Right cardiac atrium (tissue), 5 donors: ENCODE measurements around the gene PPP2R3B. TPM values are rescaled to one million over a fixed set of nuclear protein-coding genes. Genes with fewer than 3 reads are reported as not detected.

Experiments used
- ATAC-seq, 2 donors: fragments of 200-7000 bp; cut with Tn5 transposase; one replicate each; pipeline versions ENCODE4 v1.8.0 to v1.9.1; 2020; ENCODE audit warnings: moderate library complexity in 2 of 2, mild to moderate bottlenecking in 1 of 2
- DNase-seq, 3 donors: peaks; one replicate each; pipeline ENCODE4 v3.0.0-alpha.2; 2020
- H3K27ac ChIP-seq: one replicate; pipeline ENCODE4 v1.5.1; 2013; ENCODE audit warnings: mild to moderate bottlenecking, low read length, control low read depth, moderate library complexity
- H3K27me3 ChIP-seq: one replicate; pipeline ENCODE4 v1.6.1; 2013; ENCODE audit not compliant: control insufficient read depth, insufficient read depth
- H3K4me1 ChIP-seq: one replicate; pipeline ENCODE4 v1.6.1; 2013; ENCODE audit warnings: low read length; ENCODE audit not compliant: control insufficient read depth, insufficient read depth
- H3K4me3 ChIP-seq: one replicate; pipeline ENCODE4 v1.5.1; 2013; ENCODE audit warnings: low read length, control low read depth
- H3K9me3 ChIP-seq: one replicate; pipeline ENCODE4 v1.6.1; 2013; ENCODE audit warnings: low read length; ENCODE audit not compliant: control insufficient read depth
- WGBS: extraction: QIAGEN DNeasy Blood & Tissue Kit; methylation state at CpG from one replicate; pipeline ENCODE4 v1.1.7; 2013; 5-methylcytosine and 5-hydroxymethylcytosine counted together
- intact Hi-C, 4 donors: fragments of 100-400 bp; cut with DNase I; formaldehyde crosslinking; loops; one replicate each; pipeline versions ENCODE4 v1.11.0 to v1.14.0; 2022 to 2023
- polyA plus RNA-seq: library from polyadenylated mRNA; stranded (reverse); fragments of 200-250 nt; gene quantifications from one replicate; pipeline ENCODE4 v1.2.3, GENCODE V29; 2013
- total RNA-seq, 4 donors: library from RNA; stranded (reverse); fragmentation: NEBNext Ultra II Directional; extraction: Animal tissue kit (Norgen Biotek cat#: 25700); gene quantifications; one replicate each; pipeline ENCODE4 v1.2.1, GENCODE V29; 2021
- donor health status: healthy with polysubstance abuse.
- donor health status: DM: no; HTN: yes; CAD: no.
- donor health status: DM: no; HTN: no; CAD: no.
- donor health status: DM: no; HTN: yes; CAD: no; lungs with severe emphysema.
- donor health status: DM: yes; HTN: yes; CAD: no.

Gene PPP2R3B
- total and polyA plus RNA-seq, 5 donors = 101 to 163 (median 141) TPM

DNA sequence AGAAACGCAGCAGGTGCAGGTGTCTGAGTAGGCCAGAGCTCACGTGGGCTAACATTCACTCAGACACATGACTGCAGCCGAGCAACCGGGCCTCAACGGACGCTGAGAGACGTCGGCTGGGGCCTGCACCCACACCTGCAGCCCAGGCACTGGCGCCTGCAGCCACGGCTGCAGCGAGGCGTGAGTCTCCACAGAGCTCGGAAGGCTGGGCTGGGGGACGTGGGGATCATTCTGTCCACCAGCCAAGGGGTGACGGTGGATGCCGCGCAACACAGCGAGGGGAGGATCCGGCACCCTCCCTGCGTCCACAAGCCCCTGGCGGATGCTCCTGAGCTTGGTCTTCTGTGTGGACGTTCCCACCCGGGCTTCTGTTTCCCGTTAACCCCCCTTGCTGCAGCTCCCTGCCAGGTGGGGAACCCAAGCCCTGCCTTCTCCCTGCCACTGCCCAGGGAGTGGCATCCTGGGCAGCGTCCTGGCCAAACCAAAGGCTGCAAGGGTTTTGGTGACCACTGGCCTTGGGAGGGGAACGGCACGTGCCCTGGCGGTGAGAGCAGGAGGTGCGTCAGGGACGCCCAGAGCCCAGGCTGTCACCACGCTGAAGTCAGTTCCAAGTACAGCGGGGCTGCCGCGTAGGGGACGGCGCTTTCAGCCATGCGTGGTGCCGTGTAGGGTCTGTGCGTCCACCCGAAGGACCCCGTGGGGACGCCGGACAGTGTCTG is 16.3 kb downstream of the PPP2R3B start:
- DNase-seq = peak; percentile 48 to 77 (median 72)
- no peaks in the 10 kb centered on the region for H3K4me1 ChIP-seq
- ATAC-seq = peak; percentile 54 to 66
- H3K27ac ChIP-seq = peak overlapping the region; percentile 48
- H3K9me3 ChIP-seq = no peaks in the 10 kb centered on the region
- intact Hi-C loops = no loop called here
- H3K4me3 ChIP-seq = no peak overlapping the region
- H3K27me3 ChIP-seq = no peaks in the 10 kb centered on the region
- 79% methylated on average over 43 of the region's 43 CpGs for WGBS

GRCh38 chrX:369563-370101 is 17.1 kb downstream of the PPP2R3B start:
- DNase-seq = peak in 2 of 3 donors; percentile 45 to 51
- H3K27ac ChIP-seq = peak overlapping the region; percentile 48
- H3K4me3 ChIP-seq = no peak overlapping the region
- no peaks in the 10 kb centered on the region for H3K9me3 ChIP-seq
- 76% methylated on average over 34 of the region's 34 CpGs for WGBS
- H3K4me1 ChIP-seq = no peaks in the 10 kb centered on the region
- peak; percentile 1 to 3 for ATAC-seq
- intact Hi-C loops = no loop called here
- H3K27me3 ChIP-seq = no peaks in the 10 kb centered on the region

DNA sequence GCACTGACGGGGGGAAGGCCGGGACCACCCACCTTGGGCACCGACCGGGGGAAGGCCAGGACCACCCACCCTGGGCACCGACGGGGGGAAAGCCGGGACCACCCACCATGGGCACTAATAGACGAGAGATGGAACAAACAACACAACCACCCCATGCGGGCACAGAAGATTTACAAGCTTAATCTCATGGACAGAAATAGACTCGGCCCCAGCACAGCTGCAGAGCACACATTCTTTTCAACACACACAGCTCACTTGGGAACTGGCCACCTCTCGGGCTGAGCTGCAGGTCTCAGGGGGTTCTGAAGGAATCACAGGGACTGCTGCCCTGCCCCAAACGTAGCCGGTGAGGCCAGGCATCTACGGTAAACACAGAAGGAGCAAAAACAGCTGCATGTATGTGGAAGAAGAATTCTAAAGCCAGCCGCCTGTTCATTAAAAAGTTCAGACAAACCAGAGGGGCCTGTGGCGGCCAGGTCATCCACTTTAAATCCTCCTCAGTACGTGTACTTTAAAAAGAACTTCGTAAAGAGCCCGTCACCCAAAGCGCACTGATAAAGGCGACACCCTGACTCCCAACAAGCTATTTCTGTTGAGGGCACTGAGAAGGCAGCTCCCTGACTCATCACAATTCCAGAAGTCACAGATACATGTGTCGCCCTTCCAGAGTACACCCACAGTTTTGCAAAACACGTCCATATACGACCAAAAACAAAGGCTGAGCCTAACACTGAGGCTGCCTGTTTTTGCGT is 17.7 kb downstream of the PPP2R3B start:
- Histone ChIP-seq H3K4me3 (no peak overlapping the region), H3K27ac (peak overlapping the region; percentile 94), H3K27me3 (no peaks in the 10 kb centered on the region), H3K4me1 (no peaks in the 10 kb centered on the region), H3K9me3 (no peaks in the 10 kb centered on the region)
- DNase-seq = peak in 2 of 3 donors; percentile 65 to 68
- intact Hi-C loops = no loop called here
- 63% methylated on average over 25 of the region's 25 CpGs for WGBS
- peak; percentile 66 to 74 for ATAC-seq

DNA sequence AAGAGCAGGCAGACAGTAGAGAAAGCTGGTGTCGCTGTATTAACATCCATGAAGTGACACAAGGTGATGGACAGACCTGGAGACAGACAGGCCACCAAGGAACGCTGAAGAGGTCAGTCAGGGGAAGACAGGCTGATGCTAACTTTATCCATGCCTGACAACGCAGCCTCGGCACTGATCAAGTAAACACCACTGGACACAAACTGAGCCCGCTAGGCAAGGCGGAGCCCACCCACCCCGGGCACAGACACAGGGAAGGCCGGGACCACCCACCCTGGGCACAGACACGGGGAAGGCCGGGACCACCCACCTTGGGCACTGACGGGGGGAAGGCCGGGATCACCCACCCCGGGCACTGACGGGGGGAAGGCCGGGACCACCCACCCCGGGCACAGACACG is 18.8 kb downstream of the PPP2R3B start:
- Histone ChIP-seq H3K27me3 (no peaks in the 10 kb centered on the region), H3K4me1 (no peaks in the 10 kb centered on the region), H3K27ac (peak overlapping the region; percentile 94), H3K4me3 (no peak overlapping the region), H3K9me3 (no peaks in the 10 kb centered on the region)
- ATAC-seq = no peak
- 84% methylated on average over 17 of the region's 17 CpGs for WGBS
- intact Hi-C loops = no loop called here
- DNase-seq = peak in 2 of 3 donors; percentile 44 to 60

- Histone ChIP-seq H3K4me1 (no peaks in the 10 kb centered on the region), H3K9me3 (no peaks in the 10 kb centered on the region), H3K27ac (peak overlapping the region; percentile 94), H3K4me3 (no peak overlapping the region), H3K27me3 (no peaks in the 10 kb centered on the region)
- 87% methylated on average over 16 of the region's 16 CpGs for WGBS
- no peak for ATAC-seq
- peak in 2 of 3 donors; percentile 35 to 39 for DNase-seq
- intact Hi-C loops = no loop called here
Measured at GRCh38 chrX:367349-367748, 19.4 kb downstream of the PPP2R3B start.

DNA sequence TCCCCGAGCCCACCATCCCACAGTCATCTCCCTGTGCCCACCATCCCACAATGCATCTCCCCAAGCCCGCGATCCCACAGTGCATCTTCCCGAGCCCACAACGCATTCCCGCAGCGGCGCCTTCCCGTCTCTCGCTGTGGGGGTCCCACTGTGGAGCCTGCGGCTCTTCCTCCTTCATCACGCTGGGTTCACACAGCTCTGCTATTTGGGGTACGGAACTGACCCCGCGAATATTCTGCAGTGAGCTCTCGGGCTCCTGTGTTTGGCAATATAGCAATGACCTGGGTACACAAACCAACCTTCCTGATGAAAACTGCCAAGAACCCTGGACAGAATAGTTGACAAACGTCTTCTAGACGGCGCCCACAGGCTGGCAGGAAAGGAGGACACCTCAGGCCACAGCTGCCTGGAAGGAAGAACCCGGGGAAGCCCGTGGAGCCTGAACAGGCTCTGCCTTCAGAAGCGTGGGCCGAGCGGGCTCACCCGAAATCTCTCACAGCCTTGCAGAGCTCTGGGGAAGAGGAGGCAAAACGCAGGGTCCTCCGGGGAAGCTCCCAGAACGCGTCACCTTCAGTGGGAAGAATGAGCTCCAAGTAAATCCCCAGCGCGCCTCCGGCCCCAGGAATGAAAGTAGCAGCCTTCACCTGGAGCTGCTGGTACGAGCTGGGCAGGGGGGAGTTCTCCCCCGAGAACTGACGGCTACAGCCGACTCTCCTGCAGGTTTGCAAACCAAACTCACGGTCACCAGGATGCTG is 22.9 kb downstream of the PPP2R3B start:
- ATAC-seq (no peak), DNase-seq (peak in 1 of 3 donors; percentile 32)
- Histone ChIP-seq H3K9me3 (no peaks in the 10 kb centered on the region), H3K27ac (no peak overlapping the region), H3K4me3 (no peak overlapping the region), H3K4me1 (no peaks in the 10 kb centered on the region), H3K27me3 (no peaks in the 10 kb centered on the region)
- 95% methylated on average over 37 of the region's 37 CpGs for WGBS
- intact Hi-C loops = no loop called here

- Histone ChIP-seq H3K9me3 (no peaks in the 10 kb centered on the region), H3K27ac (no peak overlapping the region), H3K27me3 (no peaks in the 10 kb centered on the region), H3K4me3 (no peak overlapping the region), H3K4me1 (no peaks in the 10 kb centered on the region)
- ATAC-seq (peak in 1 of 2 donors; percentile 19), DNase-seq (peak in 1 of 3 donors; percentile 24)
- intact Hi-C loops = no loop called here
- WGBS = 81% methylated on average over 38 of the region's 38 CpGs
Measured at GRCh38 chrX:362937-363620, 23.6 kb downstream of the PPP2R3B start.

DNA sequence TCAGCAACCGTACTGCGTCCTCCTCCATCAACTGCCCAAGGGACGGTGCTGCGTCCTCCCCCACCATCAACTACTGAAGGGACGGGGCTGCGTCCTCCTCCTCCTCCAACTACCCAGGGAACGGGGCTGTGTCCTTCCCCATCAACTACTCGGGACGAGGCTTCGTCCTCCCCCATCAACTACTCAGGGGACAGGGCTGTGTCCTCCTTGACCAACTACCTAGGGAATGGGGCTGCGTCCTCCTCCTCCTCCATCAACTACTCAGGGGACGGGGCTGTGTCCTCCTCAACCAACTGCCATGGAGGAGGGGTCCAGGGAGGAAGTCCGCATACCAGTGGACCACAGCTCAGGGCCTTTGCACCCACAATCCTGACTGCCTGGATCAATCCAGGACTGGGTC is 24.4 kb downstream of the PPP2R3B start:
- intact Hi-C loops = no loop called here
- Histone ChIP-seq H3K4me3 (no peak overlapping the region), H3K9me3 (no peaks in the 10 kb centered on the region), H3K4me1 (no peaks in the 10 kb centered on the region), H3K27me3 (no peaks in the 10 kb centered on the region), H3K27ac (no peak overlapping the region)
- 92% methylated on average over 13 of the region's 13 CpGs for WGBS
- ATAC-seq (peak in 1 of 2 donors; percentile 25), DNase-seq (peak in 1 of 3 donors; percentile 28)

DNA sequence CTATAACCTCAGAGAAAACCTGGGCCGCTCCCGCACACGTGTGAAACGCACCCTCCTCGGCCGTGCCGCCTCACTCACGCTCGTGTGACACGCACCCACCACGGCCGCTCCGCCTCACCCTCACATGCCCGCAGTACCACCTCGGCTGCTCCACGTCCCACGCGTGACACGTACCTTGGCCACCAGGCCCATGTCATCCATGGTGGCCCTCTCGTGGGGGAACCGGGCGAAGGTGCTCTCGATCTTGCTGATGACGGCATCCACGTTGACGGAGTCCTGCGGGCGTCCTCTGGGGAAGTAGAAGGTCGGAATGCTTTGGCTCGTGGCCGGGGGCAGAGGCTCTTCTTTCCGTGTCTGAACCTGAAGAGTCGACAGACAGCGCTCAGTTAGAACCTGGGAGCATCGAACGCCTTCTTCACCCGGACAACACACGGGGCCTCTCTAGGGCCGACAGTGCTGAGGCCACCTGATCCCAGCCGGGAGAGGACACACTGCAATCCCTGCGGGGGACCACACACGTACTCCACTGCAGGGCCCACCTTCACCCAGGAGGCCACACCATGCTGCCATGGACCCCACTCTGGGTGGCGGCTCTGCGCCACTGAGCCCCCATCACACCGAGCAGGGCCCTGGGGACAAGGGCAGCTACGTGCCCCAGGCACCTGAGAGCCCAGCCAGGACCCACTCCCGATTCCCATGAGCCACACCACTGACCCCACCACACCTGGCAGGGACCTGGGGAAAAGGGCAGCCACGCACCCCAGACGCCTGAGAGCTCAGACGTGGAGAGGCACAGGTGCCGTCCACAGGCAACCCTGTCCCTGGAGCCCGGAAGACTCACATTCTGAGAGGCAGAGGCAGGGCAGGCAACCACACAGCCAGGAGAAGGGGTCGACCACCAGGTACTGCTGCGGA is 25.2 kb downstream of the PPP2R3B start:
- intact Hi-C loops = no loop called here
- H3K27ac ChIP-seq = no peak overlapping the region
- no peaks in the 10 kb centered on the region for H3K9me3 ChIP-seq
- WGBS = 94% methylated on average over 54 of the region's 54 CpGs
- no peaks in the 10 kb centered on the region for H3K27me3 ChIP-seq
- peak in 1 of 3 donors; percentile 44 for DNase-seq
- no peaks in the 10 kb centered on the region for H3K4me1 ChIP-seq
- ATAC-seq = peak; percentile 37 to 44
- no peak overlapping the region for H3K4me3 ChIP-seq
